NCI-H2227 treated with DMSO at 0.1 percent for 48 hours (cell line): ENCODE data around the gene NOP16.

ENCODE experiments used
- DNase-seq: peaks from one replicate; lab custom pipeline; 2025; lab: John Stamatoyannopoulos, UW

The NOP16 gene

DNA sequence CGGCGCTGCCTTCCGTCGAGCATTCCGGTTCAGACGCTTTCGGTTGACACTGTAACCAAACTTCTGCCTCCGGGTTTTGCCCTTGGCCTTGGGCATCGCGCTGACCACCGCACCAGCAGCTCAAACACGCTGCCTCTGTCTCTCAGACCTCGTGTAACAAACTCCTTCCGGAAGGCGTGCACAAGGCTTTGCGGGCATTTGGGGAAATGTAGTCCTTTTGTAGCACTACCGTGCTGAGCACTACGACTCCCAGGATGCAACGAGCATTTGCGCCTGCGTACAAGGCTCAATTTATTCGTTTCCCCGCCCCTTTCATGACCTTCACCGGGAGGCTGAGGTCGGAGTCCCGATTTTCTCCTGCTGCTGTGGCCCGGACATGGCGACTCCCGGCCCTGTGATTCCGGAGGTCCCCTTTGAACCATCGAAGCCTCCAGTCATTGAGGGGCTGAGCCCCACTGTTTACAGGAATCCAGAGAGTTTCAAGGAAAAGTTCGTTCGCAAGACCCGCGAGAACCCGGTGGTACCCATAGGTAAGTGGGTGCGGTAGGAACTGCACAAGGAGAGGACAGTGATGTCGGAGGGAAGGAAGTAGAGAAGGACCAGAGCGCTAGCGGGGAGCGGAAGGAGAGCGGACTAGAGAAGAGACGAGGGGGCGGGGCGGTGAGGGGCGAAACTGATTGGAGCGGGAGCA lies at the start of gene NOP16, which contains the start of gene HIGD2A:
Gene NOP16, minus strand, starts transcription at position 155 of the 691 bp plus-strand sequence. Its CDS starts 59 bp downstream, at position 96.
Gene HIGD2A, plus strand, starts transcription at position 308 of the 691 bp plus-strand sequence. Its CDS starts 69 bp downstream, at position 377.
- peak; percentile 96 for DNase-seq

GRCh38 chr5:176436656-176437055 lies 48.3 kb upstream of the NOP16 start:
- DNase-seq, result no peak

DNA sequence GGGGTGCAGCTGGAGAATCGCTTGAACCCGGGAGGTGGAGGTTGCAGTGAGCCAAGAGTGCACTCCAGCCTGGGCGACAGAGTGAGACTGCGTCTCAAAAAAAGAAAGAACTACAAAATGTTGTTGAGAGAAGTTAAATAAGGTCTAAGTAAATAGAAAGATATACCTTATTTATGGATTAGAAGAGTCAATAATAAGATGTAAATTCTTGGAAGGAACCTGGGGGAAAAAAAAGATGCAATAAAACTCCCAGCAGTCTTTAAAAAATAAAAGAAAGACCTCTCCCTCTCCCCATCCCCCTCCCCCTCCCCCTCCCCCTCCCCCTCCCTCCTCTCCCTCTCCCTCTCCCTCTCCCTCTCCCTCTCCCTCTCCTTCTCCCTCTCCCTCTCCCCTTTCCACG lies 44.3 kb upstream of the NOP16 start:
- no peak for DNase-seq

- DNase-seq, result no peak
Observed at GRCh38 chr5:176429972-176430371, 41.6 kb upstream of the NOP16 start.

DNA sequence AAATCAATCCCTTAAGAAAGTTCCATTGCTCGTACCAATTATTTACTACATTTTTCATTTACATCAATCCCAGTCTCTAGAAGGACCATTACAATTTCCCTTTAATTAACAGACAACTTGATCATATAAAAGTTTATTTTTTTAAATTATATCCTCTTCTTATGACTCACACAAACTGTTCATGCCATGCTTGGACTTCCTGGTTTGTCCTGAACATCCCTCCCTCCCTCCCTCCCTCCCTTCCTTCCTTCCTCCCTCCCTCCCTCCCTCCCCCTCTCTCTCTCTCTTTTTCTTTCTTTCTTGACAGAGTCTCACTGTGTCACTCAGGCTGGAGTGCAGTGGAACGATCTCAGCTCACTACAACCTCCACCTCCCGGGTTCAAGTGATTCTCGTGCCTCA lies 39.6 kb upstream of the NOP16 start:
- DNase-seq, result no peak

DNA sequence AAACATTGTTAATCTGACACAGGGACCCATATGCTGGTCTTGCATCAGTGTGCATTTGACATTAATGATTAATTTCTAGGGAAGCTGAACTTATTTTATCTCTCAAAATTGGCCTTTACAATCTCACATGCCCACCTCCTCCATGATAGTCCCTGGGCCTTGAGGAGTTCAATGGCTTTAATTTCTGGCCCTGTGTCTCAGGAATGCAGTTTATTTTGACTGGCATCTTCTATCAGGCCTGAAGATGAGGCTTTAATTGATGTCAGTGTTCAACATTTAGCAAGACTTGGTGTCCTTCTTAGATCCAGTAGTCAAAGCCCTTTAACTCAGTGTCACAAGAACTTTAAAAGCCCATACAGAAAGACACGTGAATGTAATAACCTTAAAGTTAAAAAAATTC lies 38.5 kb upstream of the NOP16 start:
- no peak for DNase-seq

GRCh38 chr5:176425791-176426190 lies 37.4 kb upstream of the NOP16 start:
- DNase-seq, result no peak

- no peak for DNase-seq
Observed at GRCh38 chr5:176425138-176425537, 36.7 kb upstream of the NOP16 start.

DNA sequence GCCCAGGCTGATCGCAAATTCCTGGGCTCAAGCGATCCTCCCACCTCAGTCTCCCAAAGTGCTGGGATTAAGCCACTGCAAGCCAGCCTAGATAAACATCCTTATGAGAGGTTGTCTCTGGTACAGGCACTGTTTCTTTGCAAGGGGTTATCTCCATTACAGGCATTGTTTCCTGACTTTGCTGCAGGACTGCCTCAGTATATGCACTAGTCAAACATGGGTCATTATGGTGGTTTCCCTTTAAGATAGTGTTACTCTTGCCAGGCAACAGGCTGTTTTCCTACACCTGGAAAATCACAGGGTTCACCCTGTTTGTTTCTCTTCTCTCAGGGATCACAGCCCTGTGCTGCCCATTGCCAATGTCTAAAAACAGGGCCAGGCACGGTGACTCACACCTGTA lies 35.8 kb upstream of the NOP16 start:
- DNase-seq, result no peak

DNA sequence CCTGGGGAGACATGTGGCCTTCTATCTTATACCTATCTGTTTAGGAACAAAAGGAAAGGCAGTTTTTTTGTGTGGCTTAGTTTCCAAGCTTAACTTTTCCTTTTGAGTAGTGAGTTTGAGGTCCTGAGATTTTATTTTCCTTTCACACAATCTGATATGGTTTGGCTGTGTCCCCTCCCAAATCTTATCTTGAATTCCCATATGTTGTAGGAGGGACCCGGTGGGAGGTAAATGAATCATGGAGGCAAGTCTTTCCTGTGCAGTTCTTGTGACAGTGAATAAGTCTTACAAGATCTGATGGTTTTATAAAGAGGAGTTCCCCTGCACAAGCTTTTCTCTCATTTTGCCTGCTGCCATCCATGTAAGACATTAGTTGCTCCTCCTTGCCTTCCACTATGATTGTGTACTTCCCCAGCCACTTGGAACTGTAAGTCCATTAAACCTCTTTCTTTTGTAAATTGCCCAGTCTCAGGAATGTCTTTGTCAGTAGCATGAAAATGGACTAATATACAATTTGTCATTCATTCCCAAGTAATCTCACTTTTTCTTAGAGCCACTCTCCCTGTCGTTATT lies 32.7 kb upstream of the NOP16 start:
- no peak for DNase-seq

DNA sequence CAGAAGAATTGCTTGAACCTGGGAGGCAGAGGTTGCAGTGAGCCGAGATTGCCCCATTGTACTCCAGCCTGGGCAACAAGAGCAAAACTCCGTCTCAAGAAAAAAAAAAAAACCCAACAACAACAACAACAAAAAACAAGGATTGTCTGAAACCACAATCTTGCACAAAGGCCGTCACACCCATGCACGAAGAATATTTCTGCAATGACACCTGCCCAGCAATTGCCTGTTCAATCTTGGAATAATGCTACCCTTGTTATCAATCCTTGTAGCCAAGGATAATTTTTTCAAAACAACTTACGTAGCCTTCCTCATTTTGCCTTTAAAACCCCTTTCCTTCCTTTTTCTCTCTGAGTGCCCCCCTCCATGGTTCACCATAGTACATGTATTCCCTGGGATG lies 31.7 kb upstream of the NOP16 start:
- no peak for DNase-seq

DNA sequence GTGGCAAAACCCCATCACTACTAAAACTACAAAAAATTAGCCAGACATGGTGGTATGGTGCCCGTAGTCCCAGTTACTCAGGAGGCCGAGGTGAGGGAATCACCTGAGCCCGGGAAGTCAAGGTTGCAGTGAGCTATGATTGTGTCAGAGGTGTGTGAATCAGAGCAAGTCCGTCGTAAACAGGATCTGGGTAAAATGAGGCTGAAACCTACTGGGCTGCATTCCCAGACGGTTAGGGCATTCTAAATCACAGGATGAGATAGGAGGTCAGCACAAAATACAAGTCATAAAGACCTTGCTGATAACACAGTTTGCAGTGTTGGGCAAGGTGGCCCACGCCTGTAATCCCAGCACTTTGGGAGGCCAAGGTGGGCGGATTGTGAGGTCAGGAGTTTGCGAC lies 29.9 kb upstream of the NOP16 start:
- DNase-seq, result no peak

DNA sequence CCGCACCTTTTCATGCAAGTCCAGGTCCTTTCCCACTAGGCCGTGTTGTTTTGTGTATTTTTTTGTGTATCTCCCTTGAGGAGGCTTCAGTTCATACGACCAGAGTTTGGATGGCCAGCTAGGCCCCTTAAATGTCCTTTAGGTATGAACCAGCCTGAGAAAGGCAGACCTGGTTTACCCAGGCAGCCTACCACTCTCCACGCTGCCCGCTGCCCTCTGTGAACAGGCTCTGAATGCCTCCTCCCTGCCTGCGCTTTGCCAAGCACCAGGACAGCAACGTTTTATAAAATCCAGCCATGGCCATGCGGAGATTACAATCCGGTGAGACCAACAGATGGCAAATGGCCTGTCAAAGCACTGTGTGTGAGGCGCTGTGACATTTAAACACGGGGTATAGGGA lies 28.6 kb upstream of the NOP16 start:
- no peak for DNase-seq

- DNase-seq, result peak; percentile 42
Observed at GRCh38 chr5:176415952-176416924, 27.8 kb upstream of the NOP16 start, which contains the start of gene CLTB. TSS of gene CLTB (minus strand) at chr5:176416539. CDS start at chr5:176416363, 176 bp downstream.

- DNase-seq, result no peak
Observed at GRCh38 chr5:176415240-176415951, 27.0 kb upstream of the NOP16 start.

DNA sequence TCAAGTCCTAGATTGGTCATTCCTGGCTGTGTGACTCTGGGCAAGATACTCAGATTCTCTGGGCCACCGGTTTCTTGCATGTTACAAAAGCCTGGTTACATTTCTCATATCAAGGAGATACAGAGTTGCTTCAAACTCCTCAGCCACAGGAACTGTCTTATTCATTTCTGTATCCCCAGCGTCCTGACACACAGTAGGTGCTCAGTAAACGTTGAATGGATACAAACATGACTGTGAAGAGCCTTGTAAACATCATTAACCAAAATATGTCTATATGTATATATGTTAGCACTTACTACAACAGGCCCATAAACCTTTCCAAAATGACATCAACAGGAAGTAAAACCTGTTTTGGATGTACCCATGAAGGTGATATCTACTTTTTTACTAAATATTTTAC lies 26.3 kb upstream of the NOP16 start:
- no peak for DNase-seq

DNA sequence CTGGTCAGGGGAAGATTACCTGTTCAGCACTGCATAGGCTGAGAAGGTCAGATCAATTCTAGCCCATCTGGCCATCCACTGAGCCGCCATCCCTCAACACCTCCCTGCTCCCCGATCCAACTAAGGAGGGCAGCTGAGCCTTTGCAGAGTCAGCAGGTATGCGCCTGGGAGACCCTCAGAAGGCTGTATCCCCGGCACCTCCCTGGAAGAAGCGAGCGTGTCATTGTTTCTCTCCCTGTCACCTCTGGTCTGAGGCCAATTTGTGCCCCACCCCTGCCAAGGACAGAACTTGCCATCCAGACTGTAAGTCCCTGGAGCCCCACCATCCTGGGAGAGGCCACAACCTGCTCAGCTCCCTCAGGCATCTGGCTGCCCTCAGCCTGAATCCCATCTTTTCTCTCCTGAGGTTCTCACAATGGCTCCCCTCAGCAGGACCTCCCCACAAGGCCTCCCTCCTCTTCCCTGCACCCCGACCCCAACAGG lies 25.4 kb upstream of the NOP16 start:
- no peak for DNase-seq

- no peak for DNase-seq
Observed at GRCh38 chr5:176413255-176413565, 24.8 kb upstream of the NOP16 start.

GRCh38 chr5:176412517-176413254 lies 24.3 kb upstream of the NOP16 start:
- no peak for DNase-seq

DNA sequence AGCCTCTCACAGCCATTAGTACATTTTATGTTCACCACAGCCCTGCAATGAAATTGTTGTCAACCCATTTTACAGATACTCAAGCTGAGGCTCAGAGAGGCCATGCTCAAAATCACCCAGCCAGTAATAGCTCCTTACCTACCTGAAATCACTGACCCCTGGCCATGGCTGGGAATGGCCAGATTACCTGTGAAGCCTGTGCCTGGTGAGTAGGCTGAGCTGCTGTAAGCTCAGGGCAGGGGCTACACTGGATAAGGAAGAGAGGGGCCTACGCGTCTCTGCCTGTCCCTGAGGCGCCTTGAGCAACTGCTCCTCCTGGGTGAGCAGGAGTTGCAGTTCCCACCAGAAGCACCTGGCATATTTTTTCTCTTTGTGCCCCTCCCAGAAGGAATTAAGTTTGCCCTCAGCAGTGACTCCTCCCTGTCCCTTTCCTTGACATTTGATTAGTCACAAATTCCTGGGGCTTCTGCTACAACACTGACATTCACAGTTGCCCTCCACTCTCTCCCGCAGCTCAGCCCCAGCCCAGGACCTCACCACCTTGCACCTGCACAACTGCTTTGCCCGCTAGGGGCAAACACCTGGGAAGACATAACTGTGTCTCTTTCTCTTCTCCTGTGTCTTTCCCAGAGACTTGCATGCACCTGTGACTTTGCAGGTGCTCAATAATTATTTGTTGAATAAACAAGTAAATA lies 22.2 kb upstream of the NOP16 start:
- no peak for DNase-seq

DNA sequence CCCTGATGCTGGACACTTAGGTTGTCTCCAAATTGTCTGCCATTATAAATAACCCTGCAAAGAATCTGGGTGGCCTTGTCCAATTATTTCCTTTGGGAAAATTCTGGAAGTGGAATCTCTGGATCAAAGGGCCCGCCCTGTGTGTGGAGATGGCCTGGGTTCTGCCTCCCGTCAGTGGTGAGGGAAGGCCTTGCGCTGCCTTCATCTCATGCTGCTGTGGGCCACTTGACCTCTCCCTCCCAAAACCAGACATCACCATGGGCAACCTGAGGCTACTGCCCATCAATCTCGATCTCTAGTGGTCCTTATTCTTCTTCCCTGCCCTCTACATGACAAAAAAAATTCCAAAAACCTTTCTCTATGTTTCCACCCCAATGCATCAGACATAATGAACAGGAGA lies 21.4 kb upstream of the NOP16 start:
- no peak for DNase-seq
